Aorta (tissue), 5 donors: ENCODE results near the gene TNFRSF8. TPM values are rescaled to one million over a fixed set of nuclear protein-coding genes. Genes with fewer than 3 reads are reported as not detected.
A peak's percentile ranks its signal among the peaks of the same experiment; 100 is the strongest.

Source experiments
- ATAC-seq: fragments of 200-7000 bp; cut with Tn5 transposase; one replicate; pipeline ENCODE4 v1.9.1; 2022; ENCODE audit warnings: moderate library complexity; ENCODE audit not compliant: low FRiP score
- DNase-seq, 2 donors: peaks; one replicate each; pipeline ENCODE4 v3.0.0-alpha.2; 2020
- H3K27ac ChIP-seq, 2 donors: one replicate each; pipeline ENCODE4 v1.5.1; 2013; ENCODE audit warnings: low read length in 2 of 2, mild to moderate bottlenecking in 2 of 2, moderate library complexity in 2 of 2, control low read depth in 1 of 2, inconsistent platforms in 1 of 2, low read depth in 1 of 2
- H3K27me3 ChIP-seq, 2 donors: one replicate each; pipeline ENCODE4 v1.6.1; 2013; ENCODE audit warnings: control low read depth in 1 of 2, low read length in 1 of 2, mild to moderate bottlenecking in 1 of 2, moderate library complexity in 1 of 2; ENCODE audit not compliant: insufficient read depth in 2 of 2, control insufficient read depth in 1 of 2
- H3K36me3 ChIP-seq, 2 donors: one replicate each; pipeline ENCODE4 v1.6.1; 2013; ENCODE audit warnings: control low read depth in 1 of 2, low read length in 1 of 2, mild to moderate bottlenecking in 1 of 2; ENCODE audit not compliant: insufficient read depth in 2 of 2, control insufficient read depth in 1 of 2
- H3K4me1 ChIP-seq, 2 donors: one replicate each; pipeline ENCODE4 v1.6.1; 2013; ENCODE audit warnings: low read length in 2 of 2, control low read depth in 1 of 2, mild to moderate bottlenecking in 1 of 2, moderate library complexity in 1 of 2; ENCODE audit not compliant: insufficient read depth in 2 of 2, control insufficient read depth in 1 of 2
- H3K4me3 ChIP-seq, 2 donors: one replicate each; pipeline ENCODE4 v1.5.1; 2013; ENCODE audit warnings: low read length in 2 of 2, control low read depth in 1 of 2, mild to moderate bottlenecking in 1 of 2
- H3K9me3 ChIP-seq: one replicate; pipeline ENCODE4 v1.6.1; 2013; ENCODE audit warnings: mild to moderate bottlenecking, low read length; ENCODE audit not compliant: control insufficient read depth
- WGBS, 2 donors: extraction: QIAGEN DNeasy Blood & Tissue Kit; methylation state at CpG; one replicate each; pipeline ENCODE4 v1.1.7; 2013; 5-methylcytosine and 5-hydroxymethylcytosine counted together
- intact Hi-C, 2 donors: fragments of 100-400 bp; cut with DNase I; formaldehyde crosslinking; loops; one replicate each; pipeline versions ENCODE4 v1.14.2 to v1.15.0; 2022
- polyA plus RNA-seq, 2 donors: library from polyadenylated mRNA; stranded (reverse); fragments of 200-250 nt; gene quantifications; one replicate each; pipeline ENCODE4 v1.2.3, GENCODE V29; 2013
- total RNA-seq, 2 donors: library from RNA; stranded (reverse); fragmentation: NEBNext Ultra II Directional; extraction: Animal tissue kit (Norgen Biotek cat#: 25700); gene quantifications; one replicate each; pipeline ENCODE4 v1.2.1, GENCODE V29; 2021
- donor health status: healthy with polysubstance abuse.
- donor health status: Bipolar disorder and iron deficiency.
- donor health status: DM: no; HTN: no; CAD: no.
- donor health status: DM: no; HTN: no; CAD: no.
- donor health status: DM: yes; HTN: yes; CAD: no.

Gene TNFRSF8
- total and polyA plus RNA-seq, 4 donors, result 0.74 to 4.7 (median 1.3) TPM

- Histone ChIP-seq H3K4me3 (no peak overlapping the region), H3K36me3 (no peaks in the 10 kb centered on the region), H3K27ac (no peak overlapping the region), H3K27me3 (no peaks in the 10 kb centered on the region), H3K9me3 (no peaks in the 10 kb centered on the region), H3K4me1 (no peaks in the 10 kb centered on the region)
- no peak for DNase-seq
- 52 to 59% methylated on average over 22 of the region's 22 CpGs for WGBS, 2 donors
- ATAC-seq, result no peak
- intact Hi-C loops, result no loop called here
These were observed 95.4 kb downstream of the TNFRSF8 start for GRCh38 chr1:12158357-12159092.

GRCh38 chr1:12159816-12160215, 96.7 kb downstream of the TNFRSF8 start:
- ATAC-seq (no peak), DNase-seq (no peak)

GRCh38 chr1:12161324-12161661, 98.2 kb downstream of the TNFRSF8 start:
- Histone ChIP-seq H3K27ac (no peak overlapping the region), H3K4me1 (no peaks in the 10 kb centered on the region), H3K36me3 (no peaks in the 10 kb centered on the region), H3K4me3 (no peak overlapping the region), H3K9me3 (no peaks in the 10 kb centered on the region), H3K27me3 (no peaks in the 10 kb centered on the region)
- intact Hi-C loops, result no loop called here
- WGBS, 2 donors, result 91 to 96% methylated on average over 2 of the region's 2 CpGs
- ATAC-seq (no peak), DNase-seq (no peak)

More at GRCh38 chr1:12159816-12160215, 96.7 kb downstream of the TNFRSF8 start:
- WGBS, 2 donors, result 94 to 96% methylated on average over 7 of the region's 7 CpGs
- Histone ChIP-seq H3K4me3 (no peak overlapping the region), H3K27me3 (no peaks in the 10 kb centered on the region), H3K9me3 (no peaks in the 10 kb centered on the region), H3K4me1 (no peaks in the 10 kb centered on the region), H3K27ac (no peak overlapping the region), H3K36me3 (no peaks in the 10 kb centered on the region)
- intact Hi-C loops, result no loop called here

GRCh38 chr1:12161662-12162458, 98.8 kb downstream of the TNFRSF8 start:
- 25 to 29% methylated on average over 9 of the region's 9 CpGs for WGBS, 2 donors
- peak; percentile 91 for ATAC-seq
- Histone ChIP-seq H3K9me3 (no peaks in the 10 kb centered on the region), H3K4me1 (no peaks in the 10 kb centered on the region), H3K4me3 (no peak overlapping the region), H3K27me3 (no peaks in the 10 kb centered on the region), H3K36me3 (no peaks in the 10 kb centered on the region), H3K27ac (no peak overlapping the region)
- DNase-seq, result peak; percentile 92 to 95
- intact Hi-C loops, result no loop called here

- Histone ChIP-seq H3K27me3 (no peaks in the 10 kb centered on the region), H3K4me1 (no peaks in the 10 kb centered on the region), H3K27ac (no peak overlapping the region), H3K4me3 (no peak overlapping the region), H3K36me3 (no peaks in the 10 kb centered on the region), H3K9me3 (no peaks in the 10 kb centered on the region)
- intact Hi-C loops, result no loop called here
- ATAC-seq, result no peak
- no peak for DNase-seq
- WGBS, 2 donors, result 95 to 96% methylated on average over 11 of the region's 11 CpGs
These were observed 99.5 kb downstream of the TNFRSF8 start for GRCh38 chr1:12162459-12163137.

- 85 to 95% methylated on average over 9 of the region's 9 CpGs for WGBS, 2 donors
- no peak overlapping the region for H3K4me3 ChIP-seq
- no peaks in the 10 kb centered on the region for H3K9me3 ChIP-seq
- no peak for ATAC-seq
- H3K27me3 ChIP-seq, result no peaks in the 10 kb centered on the region
- intact Hi-C loops, result no loop called here
- H3K36me3 ChIP-seq, result no peaks in the 10 kb centered on the region
- no peak overlapping the region for H3K27ac ChIP-seq
- H3K4me1 ChIP-seq, result no peaks in the 10 kb centered on the region
- no peak for DNase-seq
These were observed 100.1 kb downstream of the TNFRSF8 start for GRCh38 chr1:12163210-12163609.

- Histone ChIP-seq H3K4me1 (no peaks in the 10 kb centered on the region), H3K4me3 (no peak overlapping the region), H3K9me3 (no peaks in the 10 kb centered on the region), H3K27ac (no peak overlapping the region), H3K36me3 (no peaks in the 10 kb centered on the region), H3K27me3 (no peaks in the 10 kb centered on the region)
- ATAC-seq, result no peak
- intact Hi-C loops, result no loop called here
- no peak for DNase-seq
- WGBS, 2 donors, result 93 to 96% methylated on average over 5 of the region's 5 CpGs
These were observed 101.1 kb downstream of the TNFRSF8 start for GRCh38 chr1:12164210-12164609.

- ATAC-seq (no peak), DNase-seq (no peak)
- intact Hi-C loops, result no loop called here
- 94 to 96% methylated on average over 4 of the region's 4 CpGs for WGBS, 2 donors
- Histone ChIP-seq H3K4me1 (no peaks in the 10 kb centered on the region), H3K9me3 (no peaks in the 10 kb centered on the region), H3K27me3 (no peaks in the 10 kb centered on the region), H3K36me3 (no peaks in the 10 kb centered on the region), H3K4me3 (no peak overlapping the region), H3K27ac (no peak overlapping the region)
These were observed 102.2 kb downstream of the TNFRSF8 start for GRCh38 chr1:12165342-12165741.
